Esophagus squamous epithelium (tissue), 5 donors: ENCODE data around the gene FAM234A. TPM values are rescaled to one million over a fixed set of nuclear protein-coding genes. Genes with fewer than 3 reads are reported as not detected.

Experiments
- DNase-seq: peaks from one replicate; lab custom pipeline; 2025; lab: John Stamatoyannopoulos, UW
- H3K27ac ChIP-seq, 4 donors: fragments of 200-600 bp; sonication (generic); one replicate each; pipeline ENCODE4 v1.5.1; 2016 to 2019; ENCODE audit warnings: mild to moderate bottlenecking in 1 of 4
- H3K27me3 ChIP-seq, 4 donors: fragments of 200-600 bp; sonication (generic); 1 replicate in 3 of 4; 2 replicates in 1 of 4; pipeline versions ENCODE4 v1.5.1 to v1.6.0; 2017 to 2021; ENCODE audit warnings: antibody characterized with exemption in 1 of 4
- H3K36me3 ChIP-seq, 3 donors: fragments of 200-600 bp; sonication (generic); one replicate each; pipeline ENCODE4 v1.5.1; 2016 to 2019
- H3K4me1 ChIP-seq, 3 donors: fragments of 200-600 bp; sonication (generic); one replicate each; pipeline ENCODE4 v1.5.1; 2017 to 2019
- H3K4me3 ChIP-seq, 4 donors: fragments of 200-600 bp; sonication (generic); 1 replicate in 3 of 4; 2 replicates in 1 of 4; pipeline ENCODE4 v1.5.1; 2016 to 2019; ENCODE audit warnings: mild to moderate bottlenecking in 2 of 4, moderate library complexity in 1 of 4
- H3K9me3 ChIP-seq, 3 donors: fragments of 200-600 bp; sonication (generic); one replicate each; pipeline ENCODE4 v1.5.1; 2016 to 2019
- POLR2A ChIP-seq, 4 donors: fragments of 450-650 bp; IDR thresholded peaks; one replicate each; pipeline ENCODE4 v1.6.1; 2017; ENCODE audit warnings: antibody characterized with exemption in 4 of 4, mild to moderate bottlenecking in 4 of 4, moderate library complexity in 3 of 4
- WGBS, 2 donors: methylation state at CpG; one replicate each; pipeline ENCODE4 v1.1.5; 2018; 5-methylcytosine and 5-hydroxymethylcytosine counted together
- intact Hi-C: fragments of 100-400 bp; cut with DNase I; formaldehyde crosslinking; loops from one replicate; pipeline ENCODE4 v1.15.0; 2022
- total RNA-seq, 4 donors: library from RNA; depleted of rRNA; stranded (reverse); fragments of >200 nt; gene quantifications; one replicate each; pipeline ENCODE4 v1.1.0, GENCODE V29; 2016
- TF ChIP-seq, protein P1 (sequence below), 6 experiments: fragments of 450-650 bp in 4 of 6; fragments of 200-600 bp in 2 of 6; sonication (generic) in 2 of 6; IDR thresholded peaks; one replicate each; pipeline ENCODE4 v1.5.1; 2016 to 2019; ENCODE audit warnings: antibody characterized with exemption in 6 of 6, mild to moderate bottlenecking in 4 of 6, moderate library complexity in 4 of 6
- donor health status: DM: yes; HTN: yes; CAD: no.

FAM234A gene
- total RNA-seq, 4 donors from 2014 or later = 16.5 to 147 (median 60.0) TPM

GRCh38 chr16:239948-240277, 5.3 kb downstream of the FAM234A start:
- H3K27ac ChIP-seq = peak overlapping the region in 3 of 4 donors; percentile 3 to 75 (median 71)
- intact Hi-C loops = no loop called here
- H3K4me3 ChIP-seq = no peak overlapping the region
- 66 to 74% methylated on average over 3 of the region's 3 CpGs for WGBS, 2 donors
- H3K36me3 ChIP-seq = peaks cover 0 to 8% (median 0%) of the 10 kb centered on the region in 3 donors
- H3K9me3 ChIP-seq = no peaks in the 10 kb centered on the region
- H3K4me1 ChIP-seq = peaks cover 0 to 61% (median 34%) of the 10 kb centered on the region in 3 donors
- no peaks in the 10 kb centered on the region for H3K27me3 ChIP-seq
- TF ChIP-seq POLR2A (IDR thresholded peaks at IDR 0.05) = no peak
- TF ChIP-seq, protein P1, sequence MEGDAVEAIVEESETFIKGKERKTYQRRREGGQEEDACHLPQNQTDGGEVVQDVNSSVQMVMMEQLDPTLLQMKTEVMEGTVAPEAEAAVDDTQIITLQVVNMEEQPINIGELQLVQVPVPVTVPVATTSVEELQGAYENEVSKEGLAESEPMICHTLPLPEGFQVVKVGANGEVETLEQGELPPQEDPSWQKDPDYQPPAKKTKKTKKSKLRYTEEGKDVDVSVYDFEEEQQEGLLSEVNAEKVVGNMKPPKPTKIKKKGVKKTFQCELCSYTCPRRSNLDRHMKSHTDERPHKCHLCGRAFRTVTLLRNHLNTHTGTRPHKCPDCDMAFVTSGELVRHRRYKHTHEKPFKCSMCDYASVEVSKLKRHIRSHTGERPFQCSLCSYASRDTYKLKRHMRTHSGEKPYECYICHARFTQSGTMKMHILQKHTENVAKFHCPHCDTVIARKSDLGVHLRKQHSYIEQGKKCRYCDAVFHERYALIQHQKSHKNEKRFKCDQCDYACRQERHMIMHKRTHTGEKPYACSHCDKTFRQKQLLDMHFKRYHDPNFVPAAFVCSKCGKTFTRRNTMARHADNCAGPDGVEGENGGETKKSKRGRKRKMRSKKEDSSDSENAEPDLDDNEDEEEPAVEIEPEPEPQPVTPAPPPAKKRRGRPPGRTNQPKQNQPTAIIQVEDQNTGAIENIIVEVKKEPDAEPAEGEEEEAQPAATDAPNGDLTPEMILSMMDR (IDR thresholded peaks at IDR 0.05) = no peak
- DNase-seq = no peak

- Histone ChIP-seq H3K27me3 (no peaks in the 10 kb centered on the region), H3K27ac (peak overlapping the region in 3 of 4 donors; percentile 44 to 75 (median 71)), H3K4me3 (no peak overlapping the region), H3K4me1 (peaks cover 0 to 57% (median 33%) of the 10 kb centered on the region in 3 donors), H3K9me3 (no peaks in the 10 kb centered on the region), H3K36me3 (peaks cover 0 to 8% (median 0%) of the 10 kb centered on the region in 3 donors)
- 79 to 95% methylated on average over 7 to 8 of the region's 8 CpGs for WGBS, 2 donors
- intact Hi-C loops = no loop called here
- DNase-seq = no peak
- TF ChIP-seq, protein P1 (IDR thresholded peaks at IDR 0.05) = no peak
- TF ChIP-seq POLR2A (IDR thresholded peaks at IDR 0.05) = no peak
Observed at GRCh38 chr16:240559-240958, 5.9 kb downstream of the FAM234A start.

- H3K27me3 ChIP-seq = no peaks in the 10 kb centered on the region
- intact Hi-C loops = no loop called here
- 80 to 90% methylated on average over 10 of the region's 10 CpGs for WGBS, 2 donors
- no peaks in the 10 kb centered on the region for H3K9me3 ChIP-seq
- TF ChIP-seq, protein P1 (IDR thresholded peaks at IDR 0.05) = no peak
- no peak for TF ChIP-seq POLR2A (IDR thresholded peaks at IDR 0.05)
- no peak overlapping the region for H3K4me3 ChIP-seq
- peak overlapping the region; percentile 44 to 75 (median 63) for H3K27ac ChIP-seq
- peaks cover 0 to 47% (median 25%) of the 10 kb centered on the region in 3 donors for H3K4me1 ChIP-seq
- DNase-seq = no peak
- peaks cover 0 to 8% (median 0%) of the 10 kb centered on the region in 3 donors for H3K36me3 ChIP-seq
Observed at GRCh38 chr16:242281-242680, 7.7 kb downstream of the FAM234A start.

- H3K4me3 ChIP-seq = no peak overlapping the region
- peak overlapping the region in 2 of 4 donors; percentile 6 to 23 for H3K27ac ChIP-seq
- WGBS, 2 donors = 60% methylated on average over 4 of the region's 4 CpGs
- no peak for TF ChIP-seq POLR2A (IDR thresholded peaks at IDR 0.05)
- TF ChIP-seq, protein P1 (IDR thresholded peaks at IDR 0.05) = no peak
- H3K9me3 ChIP-seq = no peaks in the 10 kb centered on the region
- H3K4me1 ChIP-seq = peaks cover 0 to 47% (median 25%) of the 10 kb centered on the region in 3 donors
- H3K27me3 ChIP-seq = no peaks in the 10 kb centered on the region
- H3K36me3 ChIP-seq = peaks cover 0 to 6% (median 0%) of the 10 kb centered on the region in 3 donors
- no peak for DNase-seq
- intact Hi-C loops = no loop called here
Observed at GRCh38 chr16:243348-243747, 8.7 kb downstream of the FAM234A start.

GRCh38 chr16:245105-245504, 10.5 kb downstream of the FAM234A start:
- H3K27me3 ChIP-seq = no peaks in the 10 kb centered on the region
- intact Hi-C loops = no loop called here
- H3K27ac ChIP-seq = no peak overlapping the region
- WGBS, 2 donors = 88 to 96% methylated on average over 6 to 9 of the region's 9 CpGs
- no peak for DNase-seq
- no peak overlapping the region for H3K4me3 ChIP-seq
- TF ChIP-seq POLR2A (IDR thresholded peaks at IDR 0.05) = no peak
- TF ChIP-seq, protein P1 (IDR thresholded peaks at IDR 0.05) = no peak
- peaks cover 0 to 24% (median 0%) of the 10 kb centered on the region in 3 donors for H3K36me3 ChIP-seq
- peaks cover 0 to 38% (median 20%) of the 10 kb centered on the region in 3 donors for H3K4me1 ChIP-seq
- no peaks in the 10 kb centered on the region for H3K9me3 ChIP-seq
